ENCODE measurements around the gene SAMD4B. TPM values are rescaled to one million over a fixed set of nuclear protein-coding genes. Genes with fewer than 3 reads are reported as not detected.
A peak's percentile ranks its signal among the peaks of the same experiment; 100 is the strongest.

The SAMD4B gene
- total and polyA plus RNA-seq, 9 of the 15 experiments (the other 6 are each of a cell fraction or from before 2014, with no cell fraction given), result 3.4 to 90.5 (median 38.0) TPM

- H2AFZ ChIP-seq (ENCODE audit: low read depth, low read length), result peak overlapping the region; percentile 78
- intact Hi-C loops (cut with micrococcal nuclease), result loop anchor here (1.0 to 5.0 kb wide), 3 partner anchors 16 to 291 kb away; no protein-coding TSS in a partner anchor
- ATAC-seq (no peak), DNase-seq (ENCODE audit: extremely low read depth in 1 of 4, low spot score in 3 of 4) (peak in 1 of 4 experiments; percentile 22), FAIRE-seq (no peak)
- peak overlapping the region; percentile 86 to 97 for H3K9ac ChIP-seq (ENCODE audit: insufficient read depth in 1 of 2, low read depth in 2 of 2, low read length in 2 of 2)
- in situ Hi-C loops (cut with MboI), result no loop called here
- H3K9me1 ChIP-seq (ENCODE audit: control insufficient read depth, insufficient read depth, low read length), result no peaks in the 10 kb centered on the region
- H3K4me1 ChIP-seq (replicated peaks in 1 of 2; ENCODE audit: control insufficient read depth in 2 of 2, insufficient read depth in 2 of 2, low read length in 2 of 2), result peaks cover 36 to 75% of the 10 kb centered on the region in 2 experiments
- peak overlapping the region; percentile 84 for H3K27ac ChIP-seq (ENCODE audit: extremely low read depth, low read depth, low read length)
- H3K27me3 ChIP-seq (ENCODE audit: control insufficient read depth in 2 of 2, insufficient read depth in 2 of 2, low read length in 2 of 2), result no peaks in the 10 kb centered on the region
- ChIA-PET CTCF (ENCODE audit: low intra/inter-chr PET ratio) (interaction anchor here (0.7 to 3.7 kb wide), 7 partner anchors 11 to 302 kb away, joined by 3 to 74 read pairs (median 4); no protein-coding TSS in a partner anchor), POLR2A (interaction anchor here (0.6 to 1.7 kb wide), 5 partner anchors 11 to 23 kb away, joined by 3 to 15 read pairs (median 5); partner anchors contain the start of genes MED29, PAF1 and RPS16)
- H3K4me2 ChIP-seq (ENCODE audit: insufficient read depth, low read length), result peak overlapping the region; percentile 77
- H4K20me1 ChIP-seq (replicated peaks; ENCODE audit: control insufficient read depth, insufficient read depth, low read length), result peaks cover 4% of the 10 kb centered on the region; the same call in 1 of the 2 replicates
- peaks cover 23% of the 10 kb centered on the region; the same call in 2 of the 3 replicates for H3K36me3 ChIP-seq (ENCODE audit: control insufficient read depth, insufficient read depth, low read length)
- H3K79me2 ChIP-seq (ENCODE audit: control insufficient read depth, insufficient read depth, low read length), result peaks cover 50% of the 10 kb centered on the region
- H3K4me3 ChIP-seq, result peak overlapping the region; percentile 71
- 0% methylated on average over 21 of the region's 24 CpGs for WGBS (ENCODE audit: insufficient coverage, low coverage, missing lambda C conversion rate)
- H3K9me3 ChIP-seq (replicated peaks; ENCODE audit: control insufficient read depth, insufficient read depth, low read depth, low read length), result no peaks in the 10 kb centered on the region
- no TSS peak for BruUV-seq (replicated peaks)
- TF ChIP-seq XRCC5 (IDR thresholded peaks at IDR 0.05; ENCODE audit: low read depth, low read length) (0 out of 2 replicates have a peak, but pooled peaks have one; percentile 5), MLX (CRISPR knock-in tag; conservative IDR thresholded peaks at IDR 0.05) (no peak), HDAC1 (IDR thresholded peaks at IDR 0.05) (0 out of 4 replicates have a peak, but pooled peaks of 1 of the 2 experiments have one; percentile 6), ELF2 (CRISPR knock-in tag; IDR thresholded peaks at IDR 0.05) (no peak), CREB1 (IDR thresholded peaks at IDR 0.05) (no peak), CREB1 (CRISPR knock-in tag; IDR thresholded peaks at IDR 0.05) (peak; percentile 40; the same call in 1 of the 2 replicates), HMGXB4 (CRISPR knock-in tag; IDR thresholded peaks at IDR 0.05) (no peak), GMEB1 (CRISPR knock-in tag; IDR thresholded peaks at IDR 0.05) (no peak), CTCF (IDR thresholded peaks at IDR 0.05 in 2 of 3, conservative IDR thresholded peaks at IDR 0.05 in 1 of 3; ENCODE audit: insufficient read depth in 2 of 3, low read depth in 1 of 3, low read length in 3 of 3) (peak in 1 of 3 experiments; percentile 86; a peak in 1 of 6 replicates), SAP30 (IDR thresholded peaks at IDR 0.05; ENCODE audit: borderline replicate concordance, insufficient read depth, low read depth, low read length, poor library complexity, severe bottlenecking) (peak; percentile 20), SMARCA5 (IDR thresholded peaks at IDR 0.05) (0 out of 2 replicates have a peak, but pooled peaks have one; percentile 28), ZNF282 (CRISPR knock-in tag; IDR thresholded peaks at IDR 0.05) (0 out of 2 replicates have a peak, but pooled peaks have one; percentile 39), FOXP1 (CRISPR knock-in tag; IDR thresholded peaks at IDR 0.05) (peak; percentile 75; the same call in 1 of the 2 replicates), XRCC3 (IDR thresholded peaks at IDR 0.05) (no peak), ZNF212 (CRISPR knock-in tag; IDR thresholded peaks at IDR 0.05) (no peak), NCOR1 (IDR thresholded peaks at IDR 0.05) (0 out of 2 replicates have a peak, but pooled peaks have one; percentile 5), DIDO1 (tag; IDR thresholded peaks at IDR 0.05; ENCODE audit: low read depth) (no peak)
Observed at GRCh38 chr19:39412867-39413271, 70.6 kb downstream of the SAMD4B start.

Measured in K562 (cell line).